Measurements from ENCODE around the gene USP32.

DNA sequence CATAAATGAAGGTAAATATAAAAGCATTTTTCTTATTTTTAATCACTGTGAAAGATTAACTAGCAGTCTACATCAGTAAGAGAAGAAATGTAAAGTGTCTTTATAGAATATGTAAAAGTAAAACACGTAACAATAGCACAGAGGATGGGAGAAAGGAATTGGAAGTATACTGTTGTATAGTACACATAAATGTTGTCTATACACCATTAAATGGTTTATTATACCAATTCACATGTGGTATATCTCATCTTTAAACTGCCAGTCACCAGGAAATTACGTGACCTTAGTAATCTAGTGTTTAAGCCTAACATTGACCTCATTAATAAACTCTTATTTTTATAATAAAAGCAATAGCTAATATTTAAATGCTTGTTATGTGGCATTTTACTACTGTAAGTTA lies 87.4 kb downstream of the USP32 start:
- no peak for TF ChIP-seq ZFP3 (CRISPR knock-in tag; IDR thresholded peaks at IDR 0.05)
- TF ChIP-seq ESRRG (CRISPR knock-in tag; IDR thresholded peaks at IDR 0.05): no peak
- TF ChIP-seq, protein P1, sequence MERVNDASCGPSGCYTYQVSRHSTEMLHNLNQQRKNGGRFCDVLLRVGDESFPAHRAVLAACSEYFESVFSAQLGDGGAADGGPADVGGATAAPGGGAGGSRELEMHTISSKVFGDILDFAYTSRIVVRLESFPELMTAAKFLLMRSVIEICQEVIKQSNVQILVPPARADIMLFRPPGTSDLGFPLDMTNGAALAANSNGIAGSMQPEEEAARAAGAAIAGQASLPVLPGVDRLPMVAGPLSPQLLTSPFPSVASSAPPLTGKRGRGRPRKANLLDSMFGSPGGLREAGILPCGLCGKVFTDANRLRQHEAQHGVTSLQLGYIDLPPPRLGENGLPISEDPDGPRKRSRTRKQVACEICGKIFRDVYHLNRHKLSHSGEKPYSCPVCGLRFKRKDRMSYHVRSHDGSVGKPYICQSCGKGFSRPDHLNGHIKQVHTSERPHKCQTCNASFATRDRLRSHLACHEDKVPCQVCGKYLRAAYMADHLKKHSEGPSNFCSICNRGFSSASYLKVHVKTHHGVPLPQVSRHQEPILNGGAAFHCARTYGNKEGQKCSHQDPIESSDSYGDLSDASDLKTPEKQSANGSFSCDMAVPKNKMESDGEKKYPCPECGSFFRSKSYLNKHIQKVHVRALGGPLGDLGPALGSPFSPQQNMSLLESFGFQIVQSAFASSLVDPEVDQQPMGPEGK (CRISPR knock-in tag; IDR thresholded peaks at IDR 0.05; ENCODE audit: borderline replicate concordance): no peak
- TF ChIP-seq ZNF8 (CRISPR knock-in tag; IDR thresholded peaks at IDR 0.05): no peak
- TF ChIP-seq PPARA (CRISPR knock-in tag; IDR thresholded peaks at IDR 0.05; ENCODE audit: borderline replicate concordance): no peak
- no peak for TF ChIP-seq CSDC2 (CRISPR knock-in tag; IDR thresholded peaks at IDR 0.05)
- no peak for TF ChIP-seq RARB (CRISPR knock-in tag; IDR thresholded peaks at IDR 0.05)
- no peak for TF ChIP-seq ZC3H10 (CRISPR knock-in tag; IDR thresholded peaks at IDR 0.05)
- TF ChIP-seq ZFP30 (CRISPR knock-in tag; IDR thresholded peaks at IDR 0.05): no peak
- TF ChIP-seq TOX (CRISPR knock-in tag; IDR thresholded peaks at IDR 0.05; ENCODE audit: borderline replicate concordance): no peak
- no peak for TF ChIP-seq OSR1 (CRISPR knock-in tag; IDR thresholded peaks at IDR 0.05)
- no peak for TF ChIP-seq TCF4 (CRISPR knock-in tag; IDR thresholded peaks at IDR 0.05; ENCODE audit: borderline replicate concordance)
- TF ChIP-seq, protein P2, sequence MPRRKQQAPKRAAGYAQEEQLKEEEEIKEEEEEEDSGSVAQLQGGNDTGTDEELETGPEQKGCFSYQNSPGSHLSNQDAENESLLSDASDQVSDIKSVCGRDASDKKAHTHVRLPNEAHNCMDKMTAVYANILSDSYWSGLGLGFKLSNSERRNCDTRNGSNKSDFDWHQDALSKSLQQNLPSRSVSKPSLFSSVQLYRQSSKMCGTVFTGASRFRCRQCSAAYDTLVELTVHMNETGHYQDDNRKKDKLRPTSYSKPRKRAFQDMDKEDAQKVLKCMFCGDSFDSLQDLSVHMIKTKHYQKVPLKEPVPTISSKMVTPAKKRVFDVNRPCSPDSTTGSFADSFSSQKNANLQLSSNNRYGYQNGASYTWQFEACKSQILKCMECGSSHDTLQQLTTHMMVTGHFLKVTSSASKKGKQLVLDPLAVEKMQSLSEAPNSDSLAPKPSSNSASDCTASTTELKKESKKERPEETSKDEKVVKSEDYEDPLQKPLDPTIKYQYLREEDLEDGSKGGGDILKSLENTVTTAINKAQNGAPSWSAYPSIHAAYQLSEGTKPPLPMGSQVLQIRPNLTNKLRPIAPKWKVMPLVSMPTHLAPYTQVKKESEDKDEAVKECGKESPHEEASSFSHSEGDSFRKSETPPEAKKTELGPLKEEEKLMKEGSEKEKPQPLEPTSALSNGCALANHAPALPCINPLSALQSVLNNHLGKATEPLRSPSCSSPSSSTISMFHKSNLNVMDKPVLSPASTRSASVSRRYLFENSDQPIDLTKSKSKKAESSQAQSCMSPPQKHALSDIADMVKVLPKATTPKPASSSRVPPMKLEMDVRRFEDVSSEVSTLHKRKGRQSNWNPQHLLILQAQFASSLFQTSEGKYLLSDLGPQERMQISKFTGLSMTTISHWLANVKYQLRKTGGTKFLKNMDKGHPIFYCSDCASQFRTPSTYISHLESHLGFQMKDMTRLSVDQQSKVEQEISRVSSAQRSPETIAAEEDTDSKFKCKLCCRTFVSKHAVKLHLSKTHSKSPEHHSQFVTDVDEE (CRISPR knock-in tag; IDR thresholded peaks at IDR 0.05): no peak
